H9 (cell line): ENCODE measurements around the gene PTPA. TPM values are rescaled to one million over a fixed set of nuclear protein-coding genes. Genes with fewer than 3 reads are reported as not detected.

Experiments used
- DNase-seq: peaks from one replicate; pipeline ENCODE4 v3.0.0-alpha.2; 2017
- H2AFZ ChIP-seq: one replicate; pipeline ENCODE4 v1.6.1; 2013; ENCODE audit warnings: mild to moderate bottlenecking, low read length, control low read depth, moderate library complexity
- H2AK5ac ChIP-seq: 2 replicates; pipeline ENCODE4 v1.6.1; 2013; ENCODE audit warnings: low read length, control low read depth, mixed read lengths; ENCODE audit not compliant: insufficient read length
- H2BK120ac ChIP-seq: one replicate; pipeline ENCODE4 v1.6.1; 2013; ENCODE audit warnings: low read depth, mild to moderate bottlenecking, low read length, control low read depth, inconsistent platforms; ENCODE audit not compliant: poor library complexity, severe bottlenecking
- H2BK12ac ChIP-seq: 2 replicates; pipeline ENCODE4 v1.6.1; 2013; ENCODE audit warnings: low read length, control low read depth, mixed read lengths, low read depth; ENCODE audit not compliant: insufficient read length
- H2BK15ac ChIP-seq: 2 replicates; pipeline ENCODE4 v1.6.1; 2013; ENCODE audit warnings: low read depth, low read length, control low read depth
- H2BK20ac ChIP-seq: one replicate; pipeline ENCODE4 v1.6.1; 2013; ENCODE audit warnings: low read depth, mild to moderate bottlenecking, low read length, control low read depth, inconsistent platforms; ENCODE audit not compliant: poor library complexity, severe bottlenecking
- H2BK5ac ChIP-seq: 2 replicates; pipeline ENCODE4 v1.6.1; 2013; ENCODE audit warnings: low read length, control low read depth, mixed read lengths; ENCODE audit not compliant: insufficient read length
- H3K14ac ChIP-seq: 2 replicates; pipeline ENCODE4 v1.6.1; 2013; ENCODE audit warnings: low read length, control low read depth; ENCODE audit not compliant: insufficient read depth
- H3K18ac ChIP-seq: 2 replicates; pipeline ENCODE4 v1.6.1; 2013; ENCODE audit warnings: low read depth, mild to moderate bottlenecking, mixed read lengths, low read length, control low read depth; ENCODE audit not compliant: insufficient read length
- H3K23ac ChIP-seq: 2 replicates; pipeline ENCODE4 v1.6.1; 2013; ENCODE audit warnings: low read length, control low read depth, mixed read lengths, low read depth; ENCODE audit not compliant: insufficient read length
- H3K23me2 ChIP-seq: 2 replicates; pipeline ENCODE4 v1.6.1; 2013; ENCODE audit warnings: low read depth, mild to moderate bottlenecking, mixed read lengths, low read length, control low read depth; ENCODE audit not compliant: insufficient read length, poor library complexity, severe bottlenecking
- H3K27ac ChIP-seq: 2 replicates; pipeline ENCODE4 v1.5.1; 2013; ENCODE audit warnings: low read length, control low read depth, mixed read lengths, low read depth; ENCODE audit not compliant: insufficient read length
- H3K27me3 ChIP-seq: 2 replicates; pipeline ENCODE4 v1.6.1; 2013; ENCODE audit warnings: low read length, control low read depth, inconsistent platforms; ENCODE audit not compliant: insufficient read depth
- H3K4ac ChIP-seq: 2 replicates; pipeline ENCODE4 v1.6.1; 2013; ENCODE audit warnings: low read depth, mild to moderate bottlenecking, control low read depth, inconsistent platforms, low read length, moderate library complexity
- H3K4me1 ChIP-seq: 2 replicates; pipeline ENCODE4 v1.6.1; 2013; ENCODE audit warnings: low read length, control low read depth, inconsistent platforms; ENCODE audit not compliant: insufficient read depth
- H3K4me2 ChIP-seq: 2 replicates; pipeline ENCODE4 v1.6.1; 2013; ENCODE audit warnings: low read length, control low read depth, mixed read lengths; ENCODE audit not compliant: insufficient read length, insufficient read depth
- H3K56ac ChIP-seq: 2 replicates; pipeline ENCODE4 v1.6.1; 2013; ENCODE audit warnings: low read depth, mild to moderate bottlenecking, mixed read lengths, low read length, control low read depth; ENCODE audit not compliant: insufficient read length
- H3K79me1 ChIP-seq: 2 replicates; pipeline ENCODE4 v1.6.1; 2013; ENCODE audit warnings: low read depth, mild to moderate bottlenecking, moderate library complexity, low read length, control low read depth, inconsistent platforms; ENCODE audit not compliant: insufficient read depth, poor library complexity, severe bottlenecking
- H3K79me2 ChIP-seq: 2 replicates; pipeline ENCODE4 v1.6.1; 2013; ENCODE audit warnings: low read length, control low read depth, inconsistent platforms; ENCODE audit not compliant: insufficient read depth
- H3K9ac ChIP-seq: 2 replicates; pipeline ENCODE4 v1.6.1; 2013; ENCODE audit warnings: low read length, control low read depth, mixed read lengths; ENCODE audit not compliant: insufficient read length; ENCODE audit errors: extremely low read depth
- H3K9me3 ChIP-seq: one replicate; pipeline ENCODE4 v1.6.1; 2013; ENCODE audit warnings: low read depth, low read length, inconsistent platforms; ENCODE audit not compliant: control insufficient read depth
- H3T11ph ChIP-seq: one replicate; pipeline ENCODE4 v1.6.1; 2013; ENCODE audit warnings: mild to moderate bottlenecking, low read length, control low read depth, inconsistent platforms
- H4K20me1 ChIP-seq: one replicate; pipeline ENCODE4 v1.6.1; 2013; ENCODE audit not compliant: control insufficient read depth, insufficient read length, insufficient read depth
- H4K5ac ChIP-seq: 2 replicates; pipeline ENCODE4 v1.6.1; 2013; ENCODE audit warnings: low read depth, mild to moderate bottlenecking, mixed read lengths, low read length, control low read depth; ENCODE audit not compliant: insufficient read length
- H4K8ac ChIP-seq: replicated peaks from 2 replicates; pipeline ENCODE4 v1.6.1; 2013; ENCODE audit warnings: low read length, control low read depth, mixed read lengths, low read depth; ENCODE audit not compliant: insufficient read length
- H4K91ac ChIP-seq: 2 replicates; pipeline ENCODE4 v1.6.1; 2013; ENCODE audit warnings: low read depth, mild to moderate bottlenecking, moderate library complexity, mixed read lengths, low read length, control low read depth; ENCODE audit not compliant: insufficient read length
- H3K27ac Mint-ChIP-seq, 3 experiments: 2 replicates in 2 of 3; 3 replicates in 1 of 3; pipeline ENCODE4 v1.8.0; 2020 to 2021; ENCODE audit warnings: mixed read lengths in 3 of 3, mild to moderate bottlenecking in 1 of 3, moderate library complexity in 1 of 3
- H3K27me3 Mint-ChIP-seq: 2 replicates; pipeline ENCODE4 v1.8.0; 2021; ENCODE audit warnings: low read depth, mild to moderate bottlenecking, moderate library complexity, mixed read lengths
- H3K36me3 Mint-ChIP-seq, 3 experiments: 2 replicates in 2 of 3; 3 replicates in 1 of 3; pipeline ENCODE4 v1.8.0; 2020 to 2021; ENCODE audit warnings: low read depth in 3 of 3, mixed read lengths in 3 of 3; ENCODE audit not compliant: insufficient read depth in 1 of 3
- H3K4me1 Mint-ChIP-seq, 2 experiments: 2 replicates each; pipeline ENCODE4 v1.8.0; 2020; ENCODE audit warnings: mixed read lengths in 2 of 2
- H3K4me3 Mint-ChIP-seq, 2 experiments: 2 replicates in 1 of 2; 3 replicates in 1 of 2; pipeline ENCODE4 v1.8.0; 2020 to 2021; ENCODE audit warnings: mild to moderate bottlenecking in 2 of 2, mixed read lengths in 2 of 2, moderate library complexity in 1 of 2
- H3K9me3 Mint-ChIP-seq, 2 experiments: 2 replicates in 1 of 2; 3 replicates in 1 of 2; pipeline ENCODE4 v1.8.0; 2020; ENCODE audit warnings: mild to moderate bottlenecking in 2 of 2, mixed read lengths in 2 of 2, moderate library complexity in 1 of 2
- CTCF ChIP-seq: fragments of 200-600 bp; sonication (generic); conservative IDR thresholded peaks from 3 replicates; pipeline ENCODE4 v1.8.0; 2021; ENCODE audit warnings: antibody characterized with exemption, mild to moderate bottlenecking
- WGBS: extraction: QIAGEN DNeasy Blood & Tissue Kit; methylation state at CpG from one replicate; pipeline ENCODE4 v1.1.7; 2013; ENCODE audit warnings: missing lambda C conversion rate, low lambda C conversion rate, mixed read lengths; ENCODE audit not compliant: insufficient read length; ENCODE audit errors: extremely low coverage; 5-methylcytosine and 5-hydroxymethylcytosine counted together
- total RNA-seq: library from RNA; stranded (reverse); gene quantifications from 2 replicates; pipeline ENCODE4 v1.2.1, GENCODE V29; 2021

The PTPA gene
- total RNA-seq, 1 experiment from 2014 or later = 145 TPM

DNA sequence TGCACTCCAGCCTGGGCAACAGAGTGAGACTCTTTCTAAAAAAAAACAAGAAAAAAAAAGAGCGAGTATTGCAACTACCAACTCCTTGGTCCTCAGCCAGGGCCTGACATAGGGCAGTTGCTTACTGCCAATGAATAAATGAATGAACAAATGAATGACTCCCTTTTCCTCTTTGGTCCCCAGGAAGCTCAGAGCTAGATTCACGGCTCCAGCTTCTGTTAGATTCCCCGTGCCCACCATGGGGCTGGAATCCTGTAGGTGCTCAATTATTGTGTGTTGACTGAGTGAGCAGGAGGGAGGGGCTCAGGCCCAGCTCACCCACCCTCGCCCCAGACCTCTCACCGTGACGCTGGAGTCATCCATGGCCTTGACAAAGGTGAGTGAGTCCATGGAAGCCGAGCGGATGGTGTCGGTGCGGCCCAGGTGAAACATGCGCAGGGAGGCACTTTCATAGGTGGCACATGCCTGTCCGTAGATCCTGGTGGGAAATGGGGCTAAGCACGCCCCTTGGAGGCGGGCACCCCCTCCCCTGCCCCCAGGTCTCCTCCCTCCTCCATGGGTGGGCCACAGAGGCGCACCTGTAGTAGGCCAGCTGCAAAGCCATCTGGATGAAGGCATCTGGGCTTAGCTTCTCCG lies 13.4 kb upstream of the PTPA start:
- Mint-ChIP-seq H3K9me3 (no peaks in the 10 kb centered on the region), H3K4me1 (peaks cover 6 to 8% of the 10 kb centered on the region in 2 experiments; a peak in 3 of 4 replicates), H3K27me3 (peaks cover 14% of the 10 kb centered on the region), H3K27ac (no peak overlapping the region; a peak in 1 of 7 replicates), H3K4me3 (no peak overlapping the region; a peak in 1 of 5 replicates), H3K36me3 (peaks cover 0 to 8% (median 1%) of the 10 kb centered on the region in 3 experiments; a peak in 3 of 7 replicates)
- no peak for TF ChIP-seq CTCF
- H3T11ph ChIP-seq = no peak overlapping the region
- H3K56ac ChIP-seq = no peak overlapping the region
- no peak overlapping the region for H2BK5ac ChIP-seq
- no peak overlapping the region for H3K9ac ChIP-seq
- no peaks in the 10 kb centered on the region for H3K79me2 ChIP-seq
- no peak overlapping the region for H4K8ac ChIP-seq
- no peaks in the 10 kb centered on the region; the same call in 1 of the 2 replicates for H3K4me1 ChIP-seq
- H4K20me1 ChIP-seq = no peaks in the 10 kb centered on the region
- no peaks in the 10 kb centered on the region for H3K79me1 ChIP-seq
- H3K23ac ChIP-seq = no peak overlapping the region
- no peak overlapping the region for H2BK12ac ChIP-seq
- no peak overlapping the region for H4K91ac ChIP-seq
- H3K14ac ChIP-seq = no peak overlapping the region
- H3K27ac ChIP-seq = no peak overlapping the region
- DNase-seq = no peak
- no peak overlapping the region for H3K18ac ChIP-seq
- no peak overlapping the region for H2AFZ ChIP-seq
- H2BK120ac ChIP-seq = no peak overlapping the region
- no peak overlapping the region for H2AK5ac ChIP-seq
- no peak overlapping the region for H2BK20ac ChIP-seq
- H3K27me3 ChIP-seq = no peaks in the 10 kb centered on the region
- H3K4me2 ChIP-seq = no peak overlapping the region
- H3K9me3 ChIP-seq = no peaks in the 10 kb centered on the region
- WGBS = no CpG with 5 or more reads among the region's 16 CpGs
- H3K23me2 ChIP-seq = no peaks in the 10 kb centered on the region
- no peak overlapping the region for H4K5ac ChIP-seq
- no peak overlapping the region for H2BK15ac ChIP-seq
- no peak overlapping the region for H3K4ac ChIP-seq
